ENCODE measurements around the gene OR51S1.

Gene OR51S1

GRCh38 chr11:4887591-4887990 is 38.6 kb upstream of the OR51S1 start:
- no peak for ATAC-seq
- TF ChIP-seq ZFP3 (CRISPR knock-in tag; IDR thresholded peaks at IDR 0.05), result no peak
- TF ChIP-seq ESRRG (CRISPR knock-in tag; IDR thresholded peaks at IDR 0.05), result no peak
- no peak for TF ChIP-seq ISL1 (CRISPR knock-in tag; IDR thresholded peaks at IDR 0.05)
- no peak for TF ChIP-seq SNAI2 (CRISPR knock-in tag; IDR thresholded peaks at IDR 0.05)
- no peak for TF ChIP-seq GLIS3 (CRISPR knock-in tag; IDR thresholded peaks at IDR 0.05)
- no peak for TF ChIP-seq RARB (CRISPR knock-in tag; IDR thresholded peaks at IDR 0.05)
- TF ChIP-seq PPARA (CRISPR knock-in tag; IDR thresholded peaks at IDR 0.05; ENCODE audit: borderline replicate concordance), result no peak
- no peak for TF ChIP-seq TCF4 (CRISPR knock-in tag; IDR thresholded peaks at IDR 0.05; ENCODE audit: borderline replicate concordance)
- no peak for TF ChIP-seq POU6F1 (CRISPR knock-in tag; IDR thresholded peaks at IDR 0.05; ENCODE audit: borderline replicate concordance, low read depth)
- no peak for TF ChIP-seq CREB5 (CRISPR knock-in tag; IDR thresholded peaks at IDR 0.05; ENCODE audit: low read depth)
- TF ChIP-seq TOX (CRISPR knock-in tag; IDR thresholded peaks at IDR 0.05; ENCODE audit: borderline replicate concordance), result no peak
- TF ChIP-seq ZFP30 (CRISPR knock-in tag; IDR thresholded peaks at IDR 0.05), result no peak
- no peak for TF ChIP-seq BACH2 (CRISPR knock-in tag; IDR thresholded peaks at IDR 0.05; ENCODE audit: borderline replicate concordance)
- no peak for TF ChIP-seq ZC3H10 (CRISPR knock-in tag; IDR thresholded peaks at IDR 0.05)

GRCh38 chr11:4886186-4886585 is 37.2 kb upstream of the OR51S1 start:
- ATAC-seq, result no peak
- TF ChIP-seq GLIS3 (CRISPR knock-in tag; IDR thresholded peaks at IDR 0.05) (no peak), TOX (CRISPR knock-in tag; IDR thresholded peaks at IDR 0.05; ENCODE audit: borderline replicate concordance) (no peak), PPARA (CRISPR knock-in tag; IDR thresholded peaks at IDR 0.05; ENCODE audit: borderline replicate concordance) (no peak), TCF4 (CRISPR knock-in tag; IDR thresholded peaks at IDR 0.05; ENCODE audit: borderline replicate concordance) (no peak), RARB (CRISPR knock-in tag; IDR thresholded peaks at IDR 0.05) (no peak), ESRRG (CRISPR knock-in tag; IDR thresholded peaks at IDR 0.05) (no peak), ZFP3 (CRISPR knock-in tag; IDR thresholded peaks at IDR 0.05) (no peak), CSRNP3 (CRISPR knock-in tag; IDR thresholded peaks at IDR 0.05) (no peak), CSDC2 (CRISPR knock-in tag; IDR thresholded peaks at IDR 0.05) (no peak), ZFP30 (CRISPR knock-in tag; IDR thresholded peaks at IDR 0.05) (no peak), ZNF8 (CRISPR knock-in tag; IDR thresholded peaks at IDR 0.05) (no peak)

- no peak for TF ChIP-seq BACH2 (CRISPR knock-in tag; IDR thresholded peaks at IDR 0.05; ENCODE audit: borderline replicate concordance)
- ATAC-seq, result no peak
Measured at GRCh38 chr11:4884361-4884760, 35.4 kb upstream of the OR51S1 start.

GRCh38 chr11:4882543-4882942 is 33.5 kb upstream of the OR51S1 start:
- no peak for ATAC-seq

More at GRCh38 chr11:4882543-4882942, 33.5 kb upstream of the OR51S1 start:
- TF ChIP-seq ESRRG (CRISPR knock-in tag; IDR thresholded peaks at IDR 0.05) (no peak), ZNF565 (CRISPR knock-in tag; conservative IDR thresholded peaks at IDR 0.05; ENCODE audit: low read depth) (no peak), OSR1 (CRISPR knock-in tag; IDR thresholded peaks at IDR 0.05) (no peak), TSHZ2 (CRISPR knock-in tag; IDR thresholded peaks at IDR 0.05) (no peak), TCF4 (CRISPR knock-in tag; IDR thresholded peaks at IDR 0.05; ENCODE audit: borderline replicate concordance) (no peak)

Measured in SK-N-SH treated with all-trans-retinoic acid at 6 μM for 48 hours (cell line).